ENCODE measurements around the gene HIPK4. TPM values are rescaled to one million over a fixed set of nuclear protein-coding genes. Genes with fewer than 3 reads are reported as not detected.

Gene HIPK4
- total and polyA plus RNA-seq, 9 of the 15 experiments (the other 6 are each of a cell fraction or from before 2014, with no cell fraction given), result 0.06 to 0.09 TPM; not detected in 7

- FAIRE-seq (peak; percentile 80), ATAC-seq (peak; percentile 35), DNase-seq (ENCODE audit: extremely low read depth in 1 of 4, low spot score in 3 of 4) (peak; percentile 64 to 78 (median 72))
- BruUV-seq (replicated peaks), result no TSS peak
- Histone ChIP-seq H3K36me3 (ENCODE audit: control insufficient read depth, insufficient read depth, low read length) (peaks cover 39% of the 10 kb centered on the region; the same call in 2 of the 3 replicates), H3K9me3 (replicated peaks; ENCODE audit: control insufficient read depth, insufficient read depth, low read depth, low read length) (no peaks in the 10 kb centered on the region), H3K4me2 (ENCODE audit: insufficient read depth, low read length) (peak overlapping the region; percentile 79), H3K27ac (ENCODE audit: extremely low read depth, low read depth, low read length) (peak overlapping the region; percentile 5; the same call in 1 of the 3 replicates), H3K9me1 (ENCODE audit: control insufficient read depth, insufficient read depth, low read length) (no peaks in the 10 kb centered on the region), H3K4me1 (replicated peaks in 1 of 2; ENCODE audit: control insufficient read depth in 2 of 2, insufficient read depth in 2 of 2, low read length in 2 of 2) (peaks cover 52 to 58% of the 10 kb centered on the region in 2 experiments), H3K4me3 (no peak overlapping the region), H2AFZ (ENCODE audit: low read depth, low read length) (no peak overlapping the region), H4K20me1 (replicated peaks; ENCODE audit: control insufficient read depth, insufficient read depth, low read length) (peaks cover 9% of the 10 kb centered on the region; the same call in 1 of the 2 replicates), H3K9ac (ENCODE audit: insufficient read depth in 1 of 2, low read depth in 2 of 2, low read length in 2 of 2) (peak overlapping the region in 1 of 2 experiments; percentile 89; a peak in 3 of 4 replicates), H3K27me3 (ENCODE audit: control insufficient read depth in 2 of 2, insufficient read depth in 2 of 2, low read length in 2 of 2) (no peaks in the 10 kb centered on the region), H3K79me2 (ENCODE audit: control insufficient read depth, insufficient read depth, low read length) (peaks cover 12% of the 10 kb centered on the region; the same call in 2 of the 3 replicates)
- ChIA-PET CTCF (ENCODE audit: low intra/inter-chr PET ratio) (no interaction called here), POLR2A (interaction anchor here (0.6 to 1.0 kb wide), 3 partner anchors 29 to 322 kb away, joined by 3 read pairs; no protein-coding TSS in a partner anchor)
- intact Hi-C loops (cut with micrococcal nuclease) (loop anchor here (10.0 kb wide), 1 partner anchor 222 kb away; no protein-coding TSS in a partner anchor), in situ Hi-C loops (cut with MboI) (no loop called here)
- 56% methylated on average over 25 of the region's 27 CpGs for WGBS (ENCODE audit: insufficient coverage, low coverage, missing lambda C conversion rate)
- TF ChIP-seq SMAD4 (CRISPR knock-in tag; conservative IDR thresholded peaks at IDR 0.05) (no peak), ATF1 (CRISPR knock-in tag; IDR thresholded peaks at IDR 0.05) (no peak), ATF1 (tag; IDR thresholded peaks at IDR 0.05) (peak; percentile 63), MAFG (tag; conservative IDR thresholded peaks at IDR 0.05) (peak; percentile 91), HDAC1 (IDR thresholded peaks at IDR 0.05) (0 out of 4 replicates have a peak, but pooled peaks of 1 of the 2 experiments have one; percentile 29), HOXB6 (CRISPR knock-in tag; IDR thresholded peaks at IDR 0.05; ENCODE audit: borderline replicate concordance) (no peak), FOS (IDR thresholded peaks at IDR 0.05; ENCODE audit: extremely low read depth, insufficient read length) (no peak), POLR2G (IDR thresholded peaks at IDR 0.05; ENCODE audit: low read depth, low read length) (peak; percentile 48; the same call in 1 of the 2 replicates), CLOCK (CRISPR knock-in tag; IDR thresholded peaks at IDR 0.05; ENCODE audit: borderline replicate concordance) (no peak), TFAM (CRISPR knock-in tag; conservative IDR thresholded peaks at IDR 0.05) (no peak), ZNF224 (CRISPR knock-in tag; IDR thresholded peaks at IDR 0.05) (no peak)
- TF ChIP-seq, protein P1, sequence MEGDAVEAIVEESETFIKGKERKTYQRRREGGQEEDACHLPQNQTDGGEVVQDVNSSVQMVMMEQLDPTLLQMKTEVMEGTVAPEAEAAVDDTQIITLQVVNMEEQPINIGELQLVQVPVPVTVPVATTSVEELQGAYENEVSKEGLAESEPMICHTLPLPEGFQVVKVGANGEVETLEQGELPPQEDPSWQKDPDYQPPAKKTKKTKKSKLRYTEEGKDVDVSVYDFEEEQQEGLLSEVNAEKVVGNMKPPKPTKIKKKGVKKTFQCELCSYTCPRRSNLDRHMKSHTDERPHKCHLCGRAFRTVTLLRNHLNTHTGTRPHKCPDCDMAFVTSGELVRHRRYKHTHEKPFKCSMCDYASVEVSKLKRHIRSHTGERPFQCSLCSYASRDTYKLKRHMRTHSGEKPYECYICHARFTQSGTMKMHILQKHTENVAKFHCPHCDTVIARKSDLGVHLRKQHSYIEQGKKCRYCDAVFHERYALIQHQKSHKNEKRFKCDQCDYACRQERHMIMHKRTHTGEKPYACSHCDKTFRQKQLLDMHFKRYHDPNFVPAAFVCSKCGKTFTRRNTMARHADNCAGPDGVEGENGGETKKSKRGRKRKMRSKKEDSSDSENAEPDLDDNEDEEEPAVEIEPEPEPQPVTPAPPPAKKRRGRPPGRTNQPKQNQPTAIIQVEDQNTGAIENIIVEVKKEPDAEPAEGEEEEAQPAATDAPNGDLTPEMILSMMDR (IDR thresholded peaks at IDR 0.05 in 2 of 3, conservative IDR thresholded peaks at IDR 0.05 in 1 of 3; ENCODE audit: insufficient read depth in 2 of 3, low read depth in 1 of 3, low read length in 3 of 3), result peak in 2 of 3 experiments; percentile 27 to 39; a peak in 2 of 6 replicates
- TF ChIP-seq, protein P2, sequence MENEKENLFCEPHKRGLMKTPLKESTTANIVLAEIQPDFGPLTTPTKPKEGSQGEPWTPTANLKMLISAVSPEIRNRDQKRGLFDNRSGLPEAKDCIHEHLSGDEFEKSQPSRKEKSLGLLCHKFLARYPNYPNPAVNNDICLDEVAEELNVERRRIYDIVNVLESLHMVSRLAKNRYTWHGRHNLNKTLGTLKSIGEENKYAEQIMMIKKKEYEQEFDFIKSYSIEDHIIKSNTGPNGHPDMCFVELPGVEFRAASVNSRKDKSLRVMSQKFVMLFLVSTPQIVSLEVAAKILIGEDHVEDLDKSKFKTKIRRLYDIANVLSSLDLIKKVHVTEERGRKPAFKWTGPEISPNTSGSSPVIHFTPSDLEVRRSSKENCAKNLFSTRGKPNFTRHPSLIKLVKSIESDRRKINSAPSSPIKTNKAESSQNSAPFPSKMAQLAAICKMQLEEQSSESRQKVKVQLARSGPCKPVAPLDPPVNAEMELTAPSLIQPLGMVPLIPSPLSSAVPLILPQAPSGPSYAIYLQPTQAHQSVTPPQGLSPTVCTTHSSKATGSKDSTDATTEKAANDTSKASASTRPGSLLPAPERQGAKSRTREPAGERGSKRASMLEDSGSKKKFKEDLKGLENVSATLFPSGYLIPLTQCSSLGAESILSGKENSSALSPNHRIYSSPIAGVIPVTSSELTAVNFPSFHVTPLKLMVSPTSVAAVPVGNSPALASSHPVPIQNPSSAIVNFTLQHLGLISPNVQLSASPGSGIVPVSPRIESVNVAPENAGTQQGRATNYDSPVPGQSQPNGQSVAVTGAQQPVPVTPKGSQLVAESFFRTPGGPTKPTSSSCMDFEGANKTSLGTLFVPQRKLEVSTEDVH (IDR thresholded peaks at IDR 0.05; ENCODE audit: low read depth, partially characterized antibody), result no peak
Observed at GRCh38 chr19:40366697-40367561, 23.1 kb downstream of the HIPK4 start.

Data from K562 (cell line).